Breast epithelium (tissue), 4 donors: ENCODE data around the gene IRF3. TPM values are rescaled to one million over a fixed set of nuclear protein-coding genes. Genes with fewer than 3 reads are reported as not detected.
A peak's percentile ranks its signal among the peaks of the same experiment; 100 is the strongest.

ENCODE experiments used
- DNase-seq, 2 donors: peaks; one replicate each; pipeline ENCODE4 v3.0.0-alpha.2; 2019; ENCODE audit warnings: low spot score in 2 of 2
- H3K27ac ChIP-seq, 2 donors: fragments of 200-600 bp; sonication (generic) in 1 of 2; one replicate each; pipeline ENCODE4 v1.5.1; 2016 to 2019; ENCODE audit warnings: mild to moderate bottlenecking in 1 of 2
- H3K27me3 ChIP-seq, 2 donors: fragments of 200-600 bp; sonication (generic) in 1 of 2; one replicate each; pipeline versions ENCODE4 v1.5.1 to v1.6.0; 2017 to 2019; ENCODE audit warnings: control low read depth in 1 of 2, mild to moderate bottlenecking in 1 of 2
- H3K36me3 ChIP-seq: fragments of 200-600 bp; one replicate; pipeline ENCODE4 v1.5.1; 2019
- H3K4me1 ChIP-seq, 2 donors: fragments of 200-600 bp; sonication (generic); one replicate each; pipeline ENCODE4 v1.5.1; 2016 to 2019; ENCODE audit warnings: control low read depth in 1 of 2
- H3K4me3 ChIP-seq, 3 donors: fragments of 200-600 bp; sonication (generic); 1 replicate in 2 of 3; 2 replicates in 1 of 3; pipeline ENCODE4 v1.5.1; 2016 to 2019; ENCODE audit warnings: mild to moderate bottlenecking in 3 of 3, moderate library complexity in 2 of 3
- H3K9me3 ChIP-seq, 2 donors: fragments of 200-600 bp; sonication (generic) in 1 of 2; one replicate each; pipeline ENCODE4 v1.5.1; 2016 to 2019; ENCODE audit warnings: control low read depth in 1 of 2
- POLR2A ChIP-seq: fragments of 450-650 bp; IDR thresholded peaks from one replicate; pipeline ENCODE4 v1.6.1; 2016; ENCODE audit warnings: antibody characterized with exemption, mild to moderate bottlenecking, moderate library complexity
- POLR2AphosphoS5 ChIP-seq, 3 donors: sonication (generic); formaldehyde crosslinking; IDR thresholded peaks; one replicate each; pipeline ENCODE4 v1.6.1; 2017; ENCODE audit warnings: antibody characterized with exemption in 3 of 3
- intact Hi-C: fragments of 100-400 bp; cut with DNase I; formaldehyde crosslinking; loops from one replicate; pipeline ENCODE4 v1.15.1; 2023; ENCODE audit warnings: low total_unique reads
- total RNA-seq, 3 donors: library from RNA; depleted of rRNA; stranded (reverse); fragments of >200 nt; gene quantifications; one replicate each; pipeline ENCODE4 v1.1.0, GENCODE V29; 2016
- TF ChIP-seq, protein P1 (sequence below), 3 donors: fragments of 450-650 bp; IDR thresholded peaks; one replicate each; pipeline ENCODE4 v1.5.1; 2016 to 2017; ENCODE audit warnings: antibody characterized with exemption in 3 of 3, mild to moderate bottlenecking in 3 of 3, moderate library complexity in 3 of 3

Gene IRF3
- total RNA-seq, 3 donors from 2014 or later, result 39.7 to 100 (median 52.4) TPM

DNA sequence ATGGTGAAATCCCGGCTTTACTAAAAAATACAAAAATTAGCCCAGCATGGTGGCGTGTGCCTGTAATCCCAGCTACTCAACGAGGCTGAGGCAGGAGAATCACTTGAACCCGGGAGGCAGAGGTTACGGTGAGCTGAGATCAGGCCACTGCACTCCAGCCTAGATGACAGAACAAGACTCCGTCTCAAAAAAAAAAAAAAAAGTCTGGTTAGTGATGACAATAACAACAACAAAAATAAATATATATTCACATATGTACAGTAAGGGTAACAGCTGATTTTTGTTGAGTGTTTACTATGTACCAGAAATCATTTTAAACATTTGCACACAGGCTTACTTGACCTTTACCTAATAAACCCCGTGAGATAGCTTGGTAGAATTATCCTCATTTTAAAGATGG is 48.7 kb downstream of the IRF3 start:
- Histone ChIP-seq H3K36me3 (peaks cover 7% of the 10 kb centered on the region), H3K27me3 (no peaks in the 10 kb centered on the region), H3K4me1 (no peaks in the 10 kb centered on the region), H3K27ac (no peak overlapping the region), H3K4me3 (no peak overlapping the region), H3K9me3 (peaks cover 0 to 3% of the 10 kb centered on the region in 2 donors)
- DNase-seq, result no peak
- no peak for TF ChIP-seq POLR2AphosphoS5 (IDR thresholded peaks at IDR 0.05)
- TF ChIP-seq POLR2A, result no peak
- TF ChIP-seq, protein P1, sequence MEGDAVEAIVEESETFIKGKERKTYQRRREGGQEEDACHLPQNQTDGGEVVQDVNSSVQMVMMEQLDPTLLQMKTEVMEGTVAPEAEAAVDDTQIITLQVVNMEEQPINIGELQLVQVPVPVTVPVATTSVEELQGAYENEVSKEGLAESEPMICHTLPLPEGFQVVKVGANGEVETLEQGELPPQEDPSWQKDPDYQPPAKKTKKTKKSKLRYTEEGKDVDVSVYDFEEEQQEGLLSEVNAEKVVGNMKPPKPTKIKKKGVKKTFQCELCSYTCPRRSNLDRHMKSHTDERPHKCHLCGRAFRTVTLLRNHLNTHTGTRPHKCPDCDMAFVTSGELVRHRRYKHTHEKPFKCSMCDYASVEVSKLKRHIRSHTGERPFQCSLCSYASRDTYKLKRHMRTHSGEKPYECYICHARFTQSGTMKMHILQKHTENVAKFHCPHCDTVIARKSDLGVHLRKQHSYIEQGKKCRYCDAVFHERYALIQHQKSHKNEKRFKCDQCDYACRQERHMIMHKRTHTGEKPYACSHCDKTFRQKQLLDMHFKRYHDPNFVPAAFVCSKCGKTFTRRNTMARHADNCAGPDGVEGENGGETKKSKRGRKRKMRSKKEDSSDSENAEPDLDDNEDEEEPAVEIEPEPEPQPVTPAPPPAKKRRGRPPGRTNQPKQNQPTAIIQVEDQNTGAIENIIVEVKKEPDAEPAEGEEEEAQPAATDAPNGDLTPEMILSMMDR (IDR thresholded peaks at IDR 0.05), result no peak
- intact Hi-C loops, result no loop called here

DNA sequence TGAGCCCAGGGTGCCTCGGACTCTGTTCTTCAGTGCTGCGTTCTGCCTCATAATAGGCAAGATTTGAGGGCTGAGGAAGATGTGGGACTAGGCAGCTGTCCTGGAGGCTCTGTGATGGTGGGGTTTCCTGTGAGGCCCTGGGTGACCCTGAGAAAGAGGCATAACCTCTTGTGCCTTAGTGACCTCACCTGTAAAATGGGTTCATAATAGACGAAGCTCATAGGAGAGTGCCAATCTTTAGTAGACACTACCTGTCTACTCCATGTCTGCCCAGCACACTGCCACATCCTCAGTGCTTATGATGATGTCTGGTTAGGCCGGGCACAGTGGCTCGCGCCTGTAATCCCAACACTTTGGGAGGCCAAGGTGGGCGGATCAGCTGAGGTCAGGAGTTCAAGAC is 49.1 kb downstream of the IRF3 start:
- H3K27me3 ChIP-seq, result no peaks in the 10 kb centered on the region
- intact Hi-C loops, result no loop called here
- peaks cover 0 to 3% of the 10 kb centered on the region in 2 donors for H3K9me3 ChIP-seq
- H3K4me1 ChIP-seq, result no peaks in the 10 kb centered on the region
- H3K27ac ChIP-seq, result no peak overlapping the region
- TF ChIP-seq POLR2AphosphoS5 (IDR thresholded peaks at IDR 0.05) (no peak), POLR2A (no peak)
- TF ChIP-seq, protein P1 (IDR thresholded peaks at IDR 0.05), result no peak
- peaks cover 7% of the 10 kb centered on the region for H3K36me3 ChIP-seq
- DNase-seq, result no peak
- H3K4me3 ChIP-seq, result no peak overlapping the region

DNA sequence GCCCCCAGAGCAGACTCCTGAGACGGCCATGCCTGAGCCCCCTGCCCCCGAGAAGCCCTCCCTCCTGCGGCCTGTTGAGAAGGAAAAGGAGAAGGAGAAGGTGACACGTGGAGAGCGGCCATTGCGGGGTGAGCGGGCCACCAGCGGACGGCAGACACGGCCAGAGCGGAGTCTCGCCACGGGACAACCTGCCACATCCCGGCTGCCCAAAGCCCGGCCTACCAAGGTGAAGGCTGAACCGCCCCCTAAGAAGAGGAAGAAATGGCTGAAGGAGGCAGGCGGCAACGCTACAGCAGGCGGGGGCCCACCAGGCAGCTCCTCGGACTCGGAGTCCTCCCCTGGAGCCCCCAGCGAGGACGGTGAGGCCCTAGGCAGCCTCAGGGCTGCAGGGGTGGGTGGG is 49.8 kb downstream of the IRF3 start:
- TF ChIP-seq POLR2A (no peak), POLR2AphosphoS5 (IDR thresholded peaks at IDR 0.05) (no peak)
- TF ChIP-seq, protein P1 (IDR thresholded peaks at IDR 0.05), result no peak

DNA sequence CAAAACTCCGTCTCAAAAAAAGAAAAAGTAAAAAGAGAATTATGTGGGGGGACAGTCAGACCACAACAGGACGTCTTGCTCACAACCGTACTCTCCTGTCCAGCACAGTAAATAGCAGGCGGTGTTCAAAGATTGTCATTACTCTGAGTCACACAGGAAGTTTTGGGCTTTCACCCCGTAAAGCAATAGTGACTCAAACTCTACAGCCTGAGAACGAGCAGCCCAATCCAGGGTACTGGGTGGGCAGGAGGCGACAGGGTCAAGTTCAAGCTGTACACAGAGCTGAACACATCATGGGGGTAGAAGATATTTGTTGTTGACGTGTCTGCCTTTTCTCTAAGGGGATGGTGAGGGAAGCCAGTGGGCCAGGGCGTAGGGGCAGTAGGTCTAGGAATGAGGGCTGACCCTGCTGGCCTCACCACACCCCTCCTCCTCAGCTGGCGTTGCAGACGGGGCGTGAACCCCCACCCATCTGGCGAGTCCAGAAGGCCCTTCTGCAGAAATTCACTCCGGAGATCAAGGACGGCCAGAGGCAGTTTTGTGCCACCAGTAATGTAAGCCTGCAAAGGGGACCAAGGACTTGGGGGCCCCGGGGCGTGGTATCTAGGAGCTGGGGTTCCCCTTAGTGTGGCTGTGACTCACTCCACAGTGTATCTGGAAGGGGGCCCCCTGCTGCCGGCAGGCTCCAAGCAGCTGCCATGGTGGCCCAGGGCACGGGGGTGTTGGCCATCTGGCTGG is 51.4 kb downstream of the IRF3 start:
- Histone ChIP-seq H3K27me3 (no peaks in the 10 kb centered on the region), H3K4me1 (no peaks in the 10 kb centered on the region), H3K9me3 (peaks cover 0 to 3% of the 10 kb centered on the region in 2 donors), H3K4me3 (no peak overlapping the region), H3K36me3 (peaks cover 7% of the 10 kb centered on the region), H3K27ac (peak overlapping the region in 1 of 2 donors; percentile 20)
- TF ChIP-seq, protein P1 (IDR thresholded peaks at IDR 0.05), result no peak
- no peak for TF ChIP-seq POLR2A
- DNase-seq, result no peak
- intact Hi-C loops, result no loop called here

More for the DNA sequence above, 49.8 kb downstream of the IRF3 start:
- no peaks in the 10 kb centered on the region for H3K27me3 ChIP-seq
- H3K4me3 ChIP-seq, result no peak overlapping the region
- no peaks in the 10 kb centered on the region for H3K4me1 ChIP-seq
- H3K9me3 ChIP-seq, result peaks cover 0 to 3% of the 10 kb centered on the region in 2 donors
- no peak overlapping the region for H3K27ac ChIP-seq
- H3K36me3 ChIP-seq, result peaks cover 7% of the 10 kb centered on the region
- no peak for DNase-seq
- intact Hi-C loops, result no loop called here

DNA sequence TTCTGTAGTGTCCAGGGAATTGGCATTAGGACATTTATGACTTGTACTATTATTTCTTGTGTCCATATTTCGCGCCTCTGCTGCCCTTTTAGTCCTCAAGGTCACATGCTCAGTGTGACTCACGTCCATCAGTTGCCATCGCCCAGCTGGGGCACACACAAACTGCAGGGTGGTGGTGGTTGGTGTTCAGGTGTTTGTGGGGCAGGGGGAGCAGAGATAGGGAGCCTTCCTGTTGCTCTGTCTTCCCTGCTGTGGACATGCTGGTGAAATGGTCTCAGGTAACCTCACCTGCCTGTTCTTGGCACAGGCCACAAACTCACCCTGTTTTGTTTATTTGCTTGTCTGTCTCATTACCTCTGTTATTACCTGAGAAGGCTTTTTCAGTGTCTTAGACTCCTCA is 52.3 kb downstream of the IRF3 start:
- H3K36me3 ChIP-seq, result peaks cover 7% of the 10 kb centered on the region
- no peak for DNase-seq
- no peak overlapping the region for H3K4me3 ChIP-seq
- peaks cover 0 to 3% of the 10 kb centered on the region in 2 donors for H3K9me3 ChIP-seq
- H3K27me3 ChIP-seq, result no peaks in the 10 kb centered on the region
- peak overlapping the region in 1 of 2 donors; percentile 35 for H3K27ac ChIP-seq
- H3K4me1 ChIP-seq, result no peaks in the 10 kb centered on the region
- intact Hi-C loops, result no loop called here
- TF ChIP-seq, protein P1 (IDR thresholded peaks at IDR 0.05), result no peak
- TF ChIP-seq POLR2AphosphoS5 (IDR thresholded peaks at IDR 0.05) (no peak), POLR2A (no peak)
